Stimulated activated naive B cell treated with anti-CD40 and anti-IgM and Interleukin-4, amounts not matched to agents 10 μg/mL and 1 μg/mL and 100 μg/mL, for 72 hours (primary cell): Measurements from ENCODE around the gene GNA14.
A peak's percentile ranks its signal among the peaks of the same experiment; 100 is the strongest.
"Not testable (repeated sequence)": the region's sequence is repeated elsewhere in the genome, so short reads cannot be mapped to it uniquely, and the experiment has no call there.

Experiments
- ATAC-seq, 2 donors: fragments of 150-1000 bp; cut with Tn5 transposase; replicated peaks; 2 replicates each; pipeline ENCODE4 v1.10.0; 2021; ENCODE audit warnings: moderate library complexity in 1 of 2
- DNase-seq: peaks from one replicate; pipeline ENCODE4 v3.0.0; 2021
- H3K27ac Mint-ChIP-seq: one replicate; pipeline ENCODE4 v1.8.0; 2022; ENCODE audit warnings: mild to moderate bottlenecking, mixed read lengths
- H3K27me3 Mint-ChIP-seq, 2 donors: one replicate each; pipeline ENCODE4 v1.8.0; 2022; ENCODE audit warnings: mixed read lengths in 2 of 2
- H3K36me3 Mint-ChIP-seq, 2 donors: one replicate each; pipeline ENCODE4 v1.8.0; 2022; ENCODE audit warnings: mixed read lengths in 2 of 2, mild to moderate bottlenecking in 1 of 2
- H3K4me1 Mint-ChIP-seq, 2 donors: one replicate each; pipeline ENCODE4 v1.8.0; 2022; ENCODE audit warnings: mixed read lengths in 2 of 2, mild to moderate bottlenecking in 1 of 2
- H3K4me3 Mint-ChIP-seq, 2 donors: one replicate each; pipeline ENCODE4 v1.8.0; 2022; ENCODE audit warnings: mild to moderate bottlenecking in 2 of 2, mixed read lengths in 2 of 2, moderate library complexity in 1 of 2
- H3K9me3 Mint-ChIP-seq, 2 donors: one replicate each; pipeline ENCODE4 v1.8.0; 2022; ENCODE audit warnings: mixed read lengths in 2 of 2, mild to moderate bottlenecking in 1 of 2

The GNA14 gene

DNA sequence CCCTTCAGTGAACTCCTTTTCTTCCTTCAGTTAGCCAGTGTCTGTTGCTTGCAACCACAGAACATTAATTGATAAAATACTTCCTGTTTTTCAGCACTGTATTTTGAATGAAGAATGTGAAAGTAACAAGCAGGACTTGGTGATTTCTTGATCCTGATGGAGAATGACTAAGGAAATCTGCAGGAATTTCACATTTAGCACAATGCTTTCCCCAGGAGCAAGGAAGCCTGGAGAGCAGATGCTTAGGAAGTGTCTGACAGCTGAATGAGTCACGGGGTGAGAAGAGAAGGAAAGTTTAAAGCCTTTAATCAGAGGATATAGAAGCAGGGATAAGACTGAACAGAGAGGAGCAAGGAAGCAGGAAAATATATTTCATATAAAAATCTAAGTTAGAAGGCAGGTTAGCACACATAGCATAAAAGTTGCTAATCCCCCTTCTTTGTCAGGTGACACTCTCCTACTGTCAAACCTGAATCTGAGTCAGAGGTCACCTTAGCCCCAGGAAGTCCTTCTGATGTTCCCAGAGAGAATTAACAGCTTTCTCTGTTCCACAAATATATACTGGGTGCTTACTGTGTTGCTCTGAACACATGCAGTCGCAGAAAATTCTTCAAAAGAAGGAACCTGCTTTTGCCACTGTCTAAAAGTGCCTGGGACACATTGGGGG, 59.7 kb downstream of the GNA14 start:
- H3K36me3 Mint-ChIP-seq = no peaks in the 10 kb centered on the region
- H3K4me1 Mint-ChIP-seq = peaks cover 0 to 2% of the 10 kb centered on the region in 2 donors
- H3K4me3 Mint-ChIP-seq = no peak overlapping the region
- H3K9me3 Mint-ChIP-seq = no peaks in the 10 kb centered on the region
- no peak overlapping the region for H3K27ac Mint-ChIP-seq
- DNase-seq = no peak
- ATAC-seq = no peak
- H3K27me3 Mint-ChIP-seq = no peaks in the 10 kb centered on the region

GRCh38 chr9:77587851-77588250, 60.3 kb downstream of the GNA14 start:
- Mint-ChIP-seq H3K4me3 (no peak overlapping the region), H3K27ac (no peak overlapping the region), H3K9me3 (no peaks in the 10 kb centered on the region), H3K36me3 (no peaks in the 10 kb centered on the region), H3K4me1 (peaks cover 0 to 2% of the 10 kb centered on the region in 2 donors), H3K27me3 (no peaks in the 10 kb centered on the region)
- ATAC-seq (no peak), DNase-seq (no peak)

DNA sequence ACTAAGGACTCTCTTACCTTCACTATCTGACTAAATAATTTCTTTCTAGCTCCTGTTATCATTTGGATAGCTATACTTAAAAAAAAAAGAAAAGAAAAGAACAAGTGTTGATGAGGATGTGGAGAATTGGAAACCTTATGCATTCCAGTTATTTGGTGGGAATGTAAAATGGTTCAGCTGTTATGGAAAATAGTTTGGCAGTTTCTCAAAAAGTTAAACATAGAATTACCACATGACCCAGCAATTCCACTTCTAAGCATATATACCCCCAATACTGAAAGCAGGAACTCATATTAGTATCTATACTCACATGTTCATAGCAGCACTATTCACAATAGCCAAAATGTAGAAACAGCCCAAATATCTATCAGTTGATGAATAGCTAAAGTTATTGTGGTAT, 61.1 kb downstream of the GNA14 start:
- ATAC-seq (no peak), DNase-seq (no peak)
- H3K27me3 Mint-ChIP-seq = peaks cover 4 to 7% of the 10 kb centered on the region in 2 donors
- H3K9me3 Mint-ChIP-seq = peaks cover 0 to 1% of the 10 kb centered on the region in 2 donors
- H3K36me3 Mint-ChIP-seq = no peaks in the 10 kb centered on the region
- no peak overlapping the region for H3K27ac Mint-ChIP-seq
- peaks cover 0 to 2% of the 10 kb centered on the region in 2 donors for H3K4me1 Mint-ChIP-seq
- no peak overlapping the region for H3K4me3 Mint-ChIP-seq

GRCh38 chr9:77586591-77586990, 61.5 kb downstream of the GNA14 start:
- H3K27ac Mint-ChIP-seq = no peak overlapping the region
- H3K9me3 Mint-ChIP-seq = peaks cover 0 to 1% of the 10 kb centered on the region in 2 donors
- no peak overlapping the region for H3K4me3 Mint-ChIP-seq
- H3K4me1 Mint-ChIP-seq = peaks cover 0 to 2% of the 10 kb centered on the region in 2 donors
- no peak for DNase-seq
- ATAC-seq = no peak
- H3K36me3 Mint-ChIP-seq = no peaks in the 10 kb centered on the region
- peaks cover 4 to 7% of the 10 kb centered on the region in 2 donors for H3K27me3 Mint-ChIP-seq

- Mint-ChIP-seq H3K4me1 (peaks cover 0 to 2% of the 10 kb centered on the region in 2 donors), H3K27ac (no peak overlapping the region), H3K27me3 (peaks cover 4 to 7% of the 10 kb centered on the region in 2 donors), H3K9me3 (peaks cover 0 to 1% of the 10 kb centered on the region in 2 donors), H3K4me3 (no peak overlapping the region), H3K36me3 (no peaks in the 10 kb centered on the region)
- no peak for ATAC-seq
- no peak for DNase-seq
These were observed 62.8 kb downstream of the GNA14 start for GRCh38 chr9:77585335-77585786.

- not testable (repeated sequence) for H3K27ac Mint-ChIP-seq, H3K9me3 Mint-ChIP-seq, H3K4me3 Mint-ChIP-seq, H3K4me1 Mint-ChIP-seq, H3K27me3 Mint-ChIP-seq, H3K36me3 Mint-ChIP-seq, ATAC-seq, DNase-seq
These were observed 63.2 kb downstream of the GNA14 start for GRCh38 chr9:77584927-77585326.

DNA sequence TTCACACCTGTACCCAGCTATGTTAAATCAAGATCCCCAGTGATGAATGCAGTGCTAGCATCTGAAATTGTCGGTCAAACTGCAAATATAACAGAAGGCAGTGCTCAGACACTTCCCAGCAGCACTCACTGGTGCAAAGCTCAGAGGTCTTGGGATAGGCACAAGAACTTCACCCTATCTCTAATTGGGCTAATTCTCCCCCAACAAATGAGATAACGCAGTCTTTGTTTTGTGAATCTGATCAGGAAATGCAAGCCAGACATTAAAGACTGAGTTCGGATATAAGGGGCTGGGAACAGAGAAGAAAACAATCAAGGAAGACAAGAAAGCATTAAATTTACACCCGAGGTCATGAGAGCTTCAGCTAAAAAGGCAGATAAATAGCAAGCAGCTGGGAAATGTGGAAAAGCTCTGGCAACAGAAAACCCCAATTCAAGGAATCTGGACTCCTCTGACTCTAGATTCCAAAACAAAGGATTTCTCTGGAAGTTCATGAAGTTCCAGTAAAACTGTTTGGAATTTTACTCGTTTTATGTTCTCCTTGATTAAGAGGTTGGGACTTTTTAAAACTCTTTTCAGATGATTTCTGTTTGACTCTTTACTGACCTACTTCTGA, 65.1 kb downstream of the GNA14 start:
- no peaks in the 10 kb centered on the region for H3K36me3 Mint-ChIP-seq
- no peak for ATAC-seq
- H3K27me3 Mint-ChIP-seq = peaks cover 4 to 7% of the 10 kb centered on the region in 2 donors
- no peak overlapping the region for H3K4me3 Mint-ChIP-seq
- no peak overlapping the region for H3K27ac Mint-ChIP-seq
- H3K4me1 Mint-ChIP-seq = no peaks in the 10 kb centered on the region
- no peak for DNase-seq
- H3K9me3 Mint-ChIP-seq = peaks cover 0 to 1% of the 10 kb centered on the region in 2 donors

GRCh38 chr9:77582525-77582924, 65.6 kb downstream of the GNA14 start:
- H3K36me3 Mint-ChIP-seq = no peaks in the 10 kb centered on the region
- peaks cover 0 to 1% of the 10 kb centered on the region in 2 donors for H3K9me3 Mint-ChIP-seq
- no peak overlapping the region for H3K27ac Mint-ChIP-seq
- H3K27me3 Mint-ChIP-seq = peaks cover 4 to 7% of the 10 kb centered on the region in 2 donors
- H3K4me1 Mint-ChIP-seq = no peaks in the 10 kb centered on the region
- H3K4me3 Mint-ChIP-seq = no peak overlapping the region
- no peak for ATAC-seq
- no peak for DNase-seq

GRCh38 chr9:77575785-77576184, 72.3 kb downstream of the GNA14 start:
- H3K9me3 Mint-ChIP-seq = no peaks in the 10 kb centered on the region
- no peak overlapping the region for H3K27ac Mint-ChIP-seq
- ATAC-seq = no peak
- no peaks in the 10 kb centered on the region for H3K27me3 Mint-ChIP-seq
- DNase-seq = no peak
- H3K4me3 Mint-ChIP-seq = no peak overlapping the region
- no peaks in the 10 kb centered on the region for H3K36me3 Mint-ChIP-seq
- no peaks in the 10 kb centered on the region for H3K4me1 Mint-ChIP-seq

DNA sequence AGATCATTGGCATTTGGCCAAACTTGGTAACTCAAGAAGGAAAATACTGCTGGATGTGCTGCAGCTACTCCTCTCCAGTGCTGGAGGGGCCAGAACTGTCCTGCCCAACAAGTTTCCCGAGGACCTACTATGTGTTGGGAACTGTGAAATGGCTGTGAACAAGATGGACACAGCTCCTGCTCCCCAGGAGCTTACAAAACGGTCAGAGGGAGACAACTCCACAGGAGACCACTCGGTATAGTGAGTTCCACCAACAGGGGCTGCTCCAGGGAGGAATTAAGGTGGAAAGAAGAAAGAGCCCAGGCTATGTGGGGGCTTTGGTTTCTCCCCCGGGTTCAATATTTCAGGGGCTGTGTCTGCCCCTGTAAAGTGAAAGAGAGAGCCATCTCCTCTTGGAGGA, 78.8 kb downstream of the GNA14 start:
- no peaks in the 10 kb centered on the region for H3K36me3 Mint-ChIP-seq
- DNase-seq (no peak), ATAC-seq (no peak)
- H3K27me3 Mint-ChIP-seq = peaks cover 4 to 6% of the 10 kb centered on the region in 2 donors
- no peaks in the 10 kb centered on the region for H3K9me3 Mint-ChIP-seq
- H3K4me1 Mint-ChIP-seq = no peaks in the 10 kb centered on the region
- no peak overlapping the region for H3K4me3 Mint-ChIP-seq
- no peak overlapping the region for H3K27ac Mint-ChIP-seq

DNA sequence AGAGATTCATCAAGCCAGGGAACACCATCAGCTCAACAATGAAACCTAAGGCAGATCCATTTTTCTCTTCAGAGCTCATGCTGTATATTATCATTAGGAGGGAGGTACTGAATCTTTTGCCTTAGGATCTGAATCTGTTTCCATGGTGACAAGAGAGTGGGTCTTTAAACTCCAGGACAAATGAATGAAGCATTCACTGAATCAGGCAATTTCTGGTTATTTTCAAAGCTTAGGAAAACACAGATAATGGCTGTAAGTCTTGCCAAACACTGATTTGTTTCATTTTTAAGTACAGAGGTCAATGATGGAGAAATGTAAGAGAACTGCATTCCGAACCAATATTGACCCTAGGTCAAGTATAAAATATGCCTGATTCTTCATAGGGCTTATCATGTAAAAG, 84.9 kb downstream of the GNA14 start:
- H3K27me3 Mint-ChIP-seq = peaks cover 0 to 8% of the 10 kb centered on the region in 2 donors
- H3K4me1 Mint-ChIP-seq = peaks cover 8 to 13% of the 10 kb centered on the region in 2 donors
- H3K36me3 Mint-ChIP-seq = no peaks in the 10 kb centered on the region
- no peak overlapping the region for H3K27ac Mint-ChIP-seq
- DNase-seq (no peak), ATAC-seq (no peak)
- no peak overlapping the region for H3K4me3 Mint-ChIP-seq
- H3K9me3 Mint-ChIP-seq = peaks cover 0 to 2% of the 10 kb centered on the region in 2 donors

GRCh38 chr9:77562019-77562748, 85.9 kb downstream of the GNA14 start:
- peaks cover 8 to 13% of the 10 kb centered on the region in 2 donors for H3K4me1 Mint-ChIP-seq
- no peak for DNase-seq

DNA sequence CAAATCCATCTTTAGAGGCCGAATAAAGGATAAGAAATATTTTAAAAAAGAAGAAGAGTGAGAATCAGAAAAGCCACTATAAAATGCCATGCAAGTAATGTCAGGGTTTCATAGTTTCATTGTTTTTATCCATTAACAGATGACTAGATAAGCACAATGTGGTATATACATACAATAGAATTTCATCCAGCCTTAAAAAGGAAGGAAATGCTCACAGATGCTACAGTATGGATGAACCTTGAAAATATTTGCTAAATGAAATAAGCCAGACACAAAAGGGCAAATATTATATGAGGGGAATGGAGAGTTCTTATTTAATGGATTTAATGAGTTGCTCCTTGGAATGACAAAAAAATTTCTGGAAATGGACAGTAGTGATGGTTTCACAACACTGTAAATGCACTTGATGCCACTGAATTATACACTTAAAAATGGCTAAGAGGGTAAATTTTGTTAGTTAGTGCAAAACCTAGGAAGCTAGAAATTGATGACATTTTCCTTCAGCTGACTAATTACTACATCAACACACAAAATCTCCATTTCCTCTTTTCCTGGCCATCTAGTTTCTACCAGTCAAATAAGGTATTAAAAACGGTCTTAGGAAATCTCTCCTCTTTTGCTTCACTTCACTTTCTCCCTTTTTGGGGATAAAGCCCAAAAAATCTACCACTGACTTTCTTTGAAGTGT, 86.6 kb downstream of the GNA14 start:
- peaks cover 0 to 2% of the 10 kb centered on the region in 2 donors for H3K9me3 Mint-ChIP-seq
- no peak for DNase-seq
- H3K4me3 Mint-ChIP-seq = no peak overlapping the region
- peaks cover 5 to 6% of the 10 kb centered on the region in 2 donors for H3K27me3 Mint-ChIP-seq
- H3K4me1 Mint-ChIP-seq = peaks cover 8 to 13% of the 10 kb centered on the region in 2 donors
- ATAC-seq = peak; percentile 67 to 74
- no peak overlapping the region for H3K27ac Mint-ChIP-seq
- no peaks in the 10 kb centered on the region for H3K36me3 Mint-ChIP-seq

More at GRCh38 chr9:77562019-77562748, 85.9 kb downstream of the GNA14 start:
- no peak overlapping the region for H3K4me3 Mint-ChIP-seq
- peak; percentile 77 to 83 for ATAC-seq
- no peak overlapping the region for H3K27ac Mint-ChIP-seq
- peaks cover under 1 to 5% of the 10 kb centered on the region in 2 donors for H3K27me3 Mint-ChIP-seq
- no peaks in the 10 kb centered on the region for H3K36me3 Mint-ChIP-seq
- peaks cover 0 to 2% of the 10 kb centered on the region in 2 donors for H3K9me3 Mint-ChIP-seq

GRCh38 chr9:77556396-77556795, 91.7 kb downstream of the GNA14 start:
- H3K4me3 Mint-ChIP-seq = no peak overlapping the region

More at GRCh38 chr9:77556396-77556795, 91.7 kb downstream of the GNA14 start:
- Mint-ChIP-seq H3K9me3 (no peaks in the 10 kb centered on the region), H3K4me1 (peaks cover 0 to 2% of the 10 kb centered on the region in 2 donors), H3K27me3 (peaks cover 5 to 11% of the 10 kb centered on the region in 2 donors), H3K27ac (no peak overlapping the region), H3K36me3 (no peaks in the 10 kb centered on the region)
- DNase-seq = no peak
- ATAC-seq = no peak
